Activated T-cell treated with anti-CD3 and anti-CD28 coated beads, Interleukin-2, amount 50 U/mL, for 24 hours (primary cell): Measurements from ENCODE around the gene LMF1.

Source experiments
- DNase-seq: peaks from one replicate; pipeline ENCODE4 v3.0.0-alpha.2; 2020
- H3K27ac Mint-ChIP-seq: 2 replicates; pipeline ENCODE4 v1.8.0; 2020; ENCODE audit warnings: mild to moderate bottlenecking, mixed read lengths
- H3K27me3 Mint-ChIP-seq: 2 replicates; pipeline ENCODE4 v1.8.0; 2020; ENCODE audit warnings: mixed read lengths
- H3K36me3 Mint-ChIP-seq: 2 replicates; pipeline ENCODE4 v1.8.0; 2020; ENCODE audit warnings: low read depth, mixed read lengths
- H3K4me1 Mint-ChIP-seq: 2 replicates; pipeline ENCODE4 v1.8.0; 2020; ENCODE audit warnings: low read depth, mixed read lengths
- H3K4me3 Mint-ChIP-seq: 2 replicates; pipeline ENCODE4 v1.8.0; 2020; ENCODE audit warnings: mild to moderate bottlenecking, moderate library complexity, mixed read lengths
- H3K9me3 Mint-ChIP-seq: 2 replicates; pipeline ENCODE4 v1.8.0; 2020; ENCODE audit warnings: mixed read lengths

Gene LMF1

GRCh38 chr16:974001-974601 is 3.3 kb upstream of the LMF1 start:
- no peak overlapping the region for H3K4me3 Mint-ChIP-seq
- H3K9me3 Mint-ChIP-seq: no peaks in the 10 kb centered on the region

GRCh38 chr16:973366-973765 is 2.6 kb upstream of the LMF1 start:
- Mint-ChIP-seq H3K27ac (no peak overlapping the region), H3K27me3 (peaks cover 2% of the 10 kb centered on the region), H3K4me3 (no peak overlapping the region), H3K4me1 (peaks cover 28% of the 10 kb centered on the region), H3K9me3 (no peaks in the 10 kb centered on the region), H3K36me3 (peaks cover 14% of the 10 kb centered on the region)
- DNase-seq: no peak

More at GRCh38 chr16:974001-974601, 3.3 kb upstream of the LMF1 start:
- H3K27ac Mint-ChIP-seq: no peak overlapping the region
- peaks cover 2% of the 10 kb centered on the region for H3K27me3 Mint-ChIP-seq
- H3K36me3 Mint-ChIP-seq: peaks cover 8% of the 10 kb centered on the region
- H3K4me1 Mint-ChIP-seq: peaks cover 23% of the 10 kb centered on the region
- DNase-seq: no peak

GRCh38 chr16:972316-973002 is 1.7 kb upstream of the LMF1 start:
- peaks cover 2% of the 10 kb centered on the region for H3K27me3 Mint-ChIP-seq
- DNase-seq: no peak
- no peak overlapping the region for H3K27ac Mint-ChIP-seq
- peaks cover 29% of the 10 kb centered on the region for H3K4me1 Mint-ChIP-seq
- no peak overlapping the region for H3K4me3 Mint-ChIP-seq
- H3K36me3 Mint-ChIP-seq: peaks cover 23% of the 10 kb centered on the region
- no peaks in the 10 kb centered on the region for H3K9me3 Mint-ChIP-seq

- no peak overlapping the region for H3K4me3 Mint-ChIP-seq
- peaks cover 27% of the 10 kb centered on the region for H3K36me3 Mint-ChIP-seq
- H3K9me3 Mint-ChIP-seq: no peaks in the 10 kb centered on the region
- DNase-seq: no peak
- peaks cover 31% of the 10 kb centered on the region for H3K4me1 Mint-ChIP-seq
- H3K27me3 Mint-ChIP-seq: peaks cover 2% of the 10 kb centered on the region
- peak overlapping the region; percentile 65 for H3K27ac Mint-ChIP-seq
Observed at GRCh38 chr16:971981-972315, 1.2 kb upstream of the LMF1 start.

GRCh38 chr16:971582-971905 is 760 bp upstream of the LMF1 start:
- H3K27ac Mint-ChIP-seq: peak overlapping the region; percentile 65
- H3K9me3 Mint-ChIP-seq: no peaks in the 10 kb centered on the region
- H3K4me1 Mint-ChIP-seq: peaks cover 30% of the 10 kb centered on the region
- DNase-seq: no peak
- peaks cover 2% of the 10 kb centered on the region for H3K27me3 Mint-ChIP-seq
- no peak overlapping the region for H3K4me3 Mint-ChIP-seq
- H3K36me3 Mint-ChIP-seq: peaks cover 31% of the 10 kb centered on the region

- peaks cover 41% of the 10 kb centered on the region for H3K36me3 Mint-ChIP-seq
- peaks cover 2% of the 10 kb centered on the region for H3K27me3 Mint-ChIP-seq
- H3K27ac Mint-ChIP-seq: peak overlapping the region; percentile 84
- peak overlapping the region; percentile 84 for H3K4me3 Mint-ChIP-seq
- no peak for DNase-seq
- no peaks in the 10 kb centered on the region for H3K9me3 Mint-ChIP-seq
- peaks cover 37% of the 10 kb centered on the region for H3K4me1 Mint-ChIP-seq
Observed at GRCh38 chr16:970386-970765, 408 bp downstream of the LMF1 start.

- Mint-ChIP-seq H3K36me3 (peaks cover 46% of the 10 kb centered on the region), H3K27ac (peak overlapping the region; percentile 77)
- DNase-seq: no peak
Observed at GRCh38 chr16:969508-970385, 1.0 kb downstream of the LMF1 start.

GRCh38 chr16:968620-969019 is 2.2 kb downstream of the LMF1 start:
- no peak for DNase-seq
- Mint-ChIP-seq H3K27me3 (peaks cover 2% of the 10 kb centered on the region), H3K36me3 (peaks cover 51% of the 10 kb centered on the region), H3K27ac (peak overlapping the region; percentile 61), H3K4me1 (peaks cover 54% of the 10 kb centered on the region), H3K4me3 (peak overlapping the region; percentile 84), H3K9me3 (no peaks in the 10 kb centered on the region)

More at GRCh38 chr16:969508-970385, 1.0 kb downstream of the LMF1 start:
- Mint-ChIP-seq H3K4me3 (peak overlapping the region; percentile 84), H3K27me3 (peaks cover 2% of the 10 kb centered on the region), H3K9me3 (no peaks in the 10 kb centered on the region), H3K4me1 (peaks cover 43% of the 10 kb centered on the region)

- Mint-ChIP-seq H3K9me3 (no peaks in the 10 kb centered on the region), H3K27me3 (peaks cover 2% of the 10 kb centered on the region), H3K27ac (no peak overlapping the region), H3K36me3 (peaks cover 51% of the 10 kb centered on the region), H3K4me3 (no peak overlapping the region), H3K4me1 (peaks cover 63% of the 10 kb centered on the region)
- DNase-seq: no peak
Observed at GRCh38 chr16:967546-968295, 3.1 kb downstream of the LMF1 start.

GRCh38 chr16:967077-967541 is 3.7 kb downstream of the LMF1 start:
- Mint-ChIP-seq H3K4me1 (peaks cover 68% of the 10 kb centered on the region), H3K4me3 (no peak overlapping the region), H3K27me3 (peaks cover 2% of the 10 kb centered on the region), H3K36me3 (peaks cover 51% of the 10 kb centered on the region), H3K9me3 (no peaks in the 10 kb centered on the region), H3K27ac (no peak overlapping the region)
- no peak for DNase-seq

- Mint-ChIP-seq H3K9me3 (no peaks in the 10 kb centered on the region), H3K36me3 (peaks cover 51% of the 10 kb centered on the region), H3K4me3 (no peak overlapping the region), H3K27me3 (peaks cover under 1% of the 10 kb centered on the region), H3K4me1 (peaks cover 67% of the 10 kb centered on the region), H3K27ac (peak overlapping the region; percentile 44)
- DNase-seq: no peak
Observed at GRCh38 chr16:966505-966904, 4.3 kb downstream of the LMF1 start.

- no peak for DNase-seq
- Mint-ChIP-seq H3K27me3 (no peaks in the 10 kb centered on the region), H3K4me3 (no peak overlapping the region), H3K4me1 (peaks cover 64% of the 10 kb centered on the region), H3K27ac (peak overlapping the region; percentile 95), H3K9me3 (no peaks in the 10 kb centered on the region), H3K36me3 (peaks cover 51% of the 10 kb centered on the region)
Observed at GRCh38 chr16:966035-966434, 4.7 kb downstream of the LMF1 start.

GRCh38 chr16:965487-965886 is 5.3 kb downstream of the LMF1 start:
- no peak for DNase-seq
- H3K9me3 Mint-ChIP-seq: no peaks in the 10 kb centered on the region
- no peak overlapping the region for H3K4me3 Mint-ChIP-seq
- H3K27me3 Mint-ChIP-seq: no peaks in the 10 kb centered on the region
- peak overlapping the region; percentile 95 for H3K27ac Mint-ChIP-seq
- peaks cover 50% of the 10 kb centered on the region for H3K36me3 Mint-ChIP-seq
- H3K4me1 Mint-ChIP-seq: peaks cover 64% of the 10 kb centered on the region

GRCh38 chr16:965036-965395 is 5.8 kb downstream of the LMF1 start:
- Mint-ChIP-seq H3K9me3 (no peaks in the 10 kb centered on the region), H3K27me3 (no peaks in the 10 kb centered on the region), H3K4me1 (peaks cover 64% of the 10 kb centered on the region), H3K4me3 (peak overlapping the region; percentile 74), H3K27ac (peak overlapping the region; percentile 95), H3K36me3 (peaks cover 49% of the 10 kb centered on the region)
- DNase-seq: no peak
